ENCODE results near the gene OR8K1.

The OR8K1 gene

DNA sequence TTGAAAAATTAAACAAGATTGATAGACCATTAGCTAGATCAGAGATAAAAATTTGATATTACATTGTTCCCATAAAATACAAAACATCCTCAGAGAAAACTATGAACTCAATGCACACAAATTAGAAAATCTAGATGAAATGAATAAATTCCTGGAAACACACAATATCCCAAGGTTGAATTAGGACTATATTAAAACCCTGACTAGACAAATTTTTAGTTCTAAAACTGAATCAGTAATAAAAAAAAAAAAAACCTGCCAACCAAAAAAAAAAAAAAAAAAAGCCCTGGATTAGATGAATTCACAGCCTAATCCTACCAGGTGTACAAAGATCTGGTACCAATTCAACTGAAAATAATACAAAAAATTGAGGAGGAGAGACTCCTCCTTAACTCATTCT, 5.5 kb upstream of the OR8K1 start:
- CTCF ChIA-PET, result no interaction called here
- TF ChIP-seq, protein P1, sequence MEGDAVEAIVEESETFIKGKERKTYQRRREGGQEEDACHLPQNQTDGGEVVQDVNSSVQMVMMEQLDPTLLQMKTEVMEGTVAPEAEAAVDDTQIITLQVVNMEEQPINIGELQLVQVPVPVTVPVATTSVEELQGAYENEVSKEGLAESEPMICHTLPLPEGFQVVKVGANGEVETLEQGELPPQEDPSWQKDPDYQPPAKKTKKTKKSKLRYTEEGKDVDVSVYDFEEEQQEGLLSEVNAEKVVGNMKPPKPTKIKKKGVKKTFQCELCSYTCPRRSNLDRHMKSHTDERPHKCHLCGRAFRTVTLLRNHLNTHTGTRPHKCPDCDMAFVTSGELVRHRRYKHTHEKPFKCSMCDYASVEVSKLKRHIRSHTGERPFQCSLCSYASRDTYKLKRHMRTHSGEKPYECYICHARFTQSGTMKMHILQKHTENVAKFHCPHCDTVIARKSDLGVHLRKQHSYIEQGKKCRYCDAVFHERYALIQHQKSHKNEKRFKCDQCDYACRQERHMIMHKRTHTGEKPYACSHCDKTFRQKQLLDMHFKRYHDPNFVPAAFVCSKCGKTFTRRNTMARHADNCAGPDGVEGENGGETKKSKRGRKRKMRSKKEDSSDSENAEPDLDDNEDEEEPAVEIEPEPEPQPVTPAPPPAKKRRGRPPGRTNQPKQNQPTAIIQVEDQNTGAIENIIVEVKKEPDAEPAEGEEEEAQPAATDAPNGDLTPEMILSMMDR (IDR thresholded peaks at IDR 0.05; ENCODE audit: insufficient read depth, low read length, missing control alignments), result no peak

DNA sequence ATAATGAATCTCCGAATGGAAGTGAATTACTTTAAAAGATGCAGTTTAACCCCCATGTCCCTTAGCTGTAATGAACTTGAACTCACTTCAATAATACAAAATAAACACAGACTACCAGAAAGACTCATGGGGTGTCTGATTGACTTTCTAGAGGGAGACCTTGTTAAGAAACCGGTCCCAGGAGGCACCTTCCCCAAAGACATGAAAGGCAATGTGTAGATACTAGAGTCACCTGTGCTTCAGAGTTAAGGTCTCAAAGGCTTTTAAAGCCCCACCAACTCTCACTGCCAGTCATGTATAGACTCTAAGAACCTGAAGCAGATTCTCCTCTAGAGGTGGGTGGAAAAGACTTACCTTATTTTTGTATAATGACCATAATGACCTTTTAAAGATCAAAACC, 8.2 kb downstream of the OR8K1 start, which contains the start of gene OR8J1:
Gene OR8J1, plus strand, starts transcription at position 301 of the 400 bp plus-strand sequence. CDS start 5,956 bp downstream, outside the sequence.
- no peak within 1 kb of the TSS for H3K4me3 ChIP-seq (ENCODE audit: low read depth, low read length)
- ChIA-PET POLR2A (no interaction called here), CTCF (no interaction called here)
- TF ChIP-seq, protein P1 (IDR thresholded peaks at IDR 0.05; ENCODE audit: insufficient read depth, low read length, missing control alignments), result no peak
- DNase-seq (ENCODE audit: low read depth, low spot score), result no peak

More for the DNA sequence above, 5.5 kb upstream of the OR8K1 start:
- POLR2A ChIA-PET, result no interaction called here
- H3K4me3 ChIP-seq (ENCODE audit: low read depth, low read length), result no peak overlapping the region
- no peak for DNase-seq (ENCODE audit: low read depth, low spot score)

DNA sequence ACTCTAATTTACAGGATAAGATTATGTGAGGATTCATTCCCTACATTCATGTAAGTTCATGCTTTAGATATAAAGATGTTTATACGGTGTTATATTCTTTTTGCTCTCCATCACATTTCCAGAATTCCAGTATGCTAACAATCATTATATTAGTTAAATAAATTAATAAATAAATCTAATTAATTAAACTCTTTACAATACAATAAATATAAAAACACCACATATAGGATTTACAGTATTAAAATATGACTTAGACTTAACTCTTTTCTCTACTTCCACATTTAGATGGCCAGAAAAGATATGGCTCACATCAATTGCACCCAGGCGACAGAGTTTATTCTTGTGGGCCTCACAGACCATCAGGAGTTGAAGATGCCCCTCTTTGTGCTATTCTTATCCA, 29.5 kb downstream of the OR8K1 start, which contains the start of gene OR8U1:
Gene OR8U1, plus strand, starts transcription at position 301 of the 400 bp plus-strand sequence. Its CDS starts 0 bp downstream, at position 301.
- TF ChIP-seq, protein P1 (IDR thresholded peaks at IDR 0.05; ENCODE audit: insufficient read depth, low read length, missing control alignments), result no peak
- DNase-seq (ENCODE audit: low read depth, low spot score), result no peak
- POLR2A ChIA-PET, result no interaction called here
- CTCF ChIA-PET, result no interaction called here
- H3K4me3 ChIP-seq (ENCODE audit: low read depth, low read length), result no peak within 1 kb of the TSS

DNA sequence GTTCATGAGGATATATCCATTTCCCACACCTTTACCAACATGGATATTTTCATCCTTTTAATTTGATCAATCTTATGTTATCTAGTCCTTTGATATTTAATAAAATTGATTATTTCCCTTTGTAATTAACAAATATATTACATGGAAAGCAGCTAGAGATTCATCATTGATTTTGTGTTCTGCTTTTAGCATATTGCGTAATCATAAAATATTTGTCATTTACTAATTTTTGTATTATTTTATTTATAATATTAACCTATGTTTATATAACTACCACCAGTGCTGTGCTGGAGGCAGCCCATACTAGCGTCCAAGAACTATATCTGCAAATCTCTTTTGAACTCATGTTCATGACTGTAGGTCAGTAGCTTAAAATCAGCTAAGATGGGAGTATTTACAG, 34.3 kb downstream of the OR8K1 start:
- no peak for DNase-seq (ENCODE audit: low read depth, low spot score)
- H3K4me3 ChIP-seq (ENCODE audit: low read depth, low read length), result no peak overlapping the region
- CTCF ChIA-PET, result no interaction called here
- TF ChIP-seq, protein P1 (IDR thresholded peaks at IDR 0.05; ENCODE audit: insufficient read depth, low read length, missing control alignments), result no peak
- POLR2A ChIA-PET, result no interaction called here

DNA sequence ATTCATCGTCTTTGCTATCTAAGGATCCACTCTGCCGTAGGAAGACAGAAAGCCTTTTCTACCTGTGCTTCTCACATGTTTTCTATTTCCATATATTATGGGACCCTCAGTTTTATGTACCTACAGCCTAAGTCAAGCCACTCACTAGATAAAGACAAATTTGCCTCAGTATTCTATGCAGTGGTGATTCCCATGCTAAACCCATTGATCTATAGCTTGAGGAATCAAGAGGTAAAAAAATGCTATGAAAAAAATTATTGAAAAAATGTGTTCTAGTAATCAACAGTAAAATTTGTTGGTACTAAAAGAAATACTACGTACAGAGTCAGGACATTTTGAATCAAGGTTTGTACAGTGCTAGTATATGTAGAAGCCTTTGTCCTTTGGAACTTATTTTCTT, 48.5 kb downstream of the OR8K1 start:
- TF ChIP-seq, protein P1 (IDR thresholded peaks at IDR 0.05; ENCODE audit: insufficient read depth, low read length, missing control alignments), result no peak
- POLR2A ChIA-PET, result no interaction called here
- H3K4me3 ChIP-seq (ENCODE audit: low read depth, low read length), result no peak overlapping the region
- DNase-seq (ENCODE audit: low read depth, low spot score), result no peak
- CTCF ChIA-PET, result no interaction called here

DNA sequence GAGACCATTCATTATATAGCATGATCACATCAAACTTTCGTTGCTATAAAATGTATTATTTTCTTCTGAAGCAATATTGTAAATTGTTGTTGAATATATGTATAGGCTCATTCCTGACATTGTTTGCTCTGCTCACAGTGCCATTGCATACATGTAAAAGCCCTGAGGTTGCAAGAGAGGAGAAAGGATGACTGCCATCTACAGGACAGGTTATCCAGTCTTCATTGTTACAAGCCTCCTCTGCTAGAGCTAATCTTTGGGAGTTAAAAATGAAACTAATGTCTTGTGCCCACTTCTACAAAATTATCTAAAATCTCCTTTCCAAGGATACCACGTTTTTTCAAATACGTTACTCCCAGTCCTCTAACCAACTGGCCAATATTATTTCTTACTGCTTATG, 50.2 kb downstream of the OR8K1 start:
- ChIA-PET CTCF (no interaction called here), POLR2A (no interaction called here)
- DNase-seq (ENCODE audit: low read depth, low spot score), result no peak
- TF ChIP-seq, protein P1 (IDR thresholded peaks at IDR 0.05; ENCODE audit: insufficient read depth, low read length, missing control alignments), result no peak
- H3K4me3 ChIP-seq (ENCODE audit: low read depth, low read length), result no peak overlapping the region
